ENCODE results near the gene RAB11FIP4. TPM values are rescaled to one million over a fixed set of nuclear protein-coding genes. Genes with fewer than 3 reads are reported as not detected.

RAB11FIP4 gene
- total RNA-seq, 1 donor from 2014 or later, result 1.8 TPM

- DNase-seq (ENCODE audit: low spot score), result no peak
Observed at GRCh38 chr17:31537565-31538011, 146.1 kb downstream of the RAB11FIP4 start.

GRCh38 chr17:31538080-31538762, 146.7 kb downstream of the RAB11FIP4 start:
- no peak for DNase-seq (ENCODE audit: low spot score)

GRCh38 chr17:31540602-31541307, 149.3 kb downstream of the RAB11FIP4 start:
- no peak for DNase-seq (ENCODE audit: low spot score)

GRCh38 chr17:31541559-31541958, 150.1 kb downstream of the RAB11FIP4 start:
- no peak for DNase-seq (ENCODE audit: low spot score)

- DNase-seq (ENCODE audit: low spot score), result no peak
Observed at GRCh38 chr17:31544186-31544585, 152.7 kb downstream of the RAB11FIP4 start.

- DNase-seq (ENCODE audit: low spot score), result no peak
Observed at GRCh38 chr17:31546650-31547049, 155.2 kb downstream of the RAB11FIP4 start.

- no peak for DNase-seq (ENCODE audit: low spot score)
Observed at GRCh38 chr17:31548709-31549108, 157.2 kb downstream of the RAB11FIP4 start.

GRCh38 chr17:31549121-31549524, 157.6 kb downstream of the RAB11FIP4 start:
- no peak for DNase-seq (ENCODE audit: low spot score)

GRCh38 chr17:31549525-31550388, 158.3 kb downstream of the RAB11FIP4 start:
- DNase-seq (ENCODE audit: low spot score), result peak; percentile 99

- no peak for DNase-seq (ENCODE audit: low spot score)
Observed at GRCh38 chr17:31550389-31551056, 159.0 kb downstream of the RAB11FIP4 start.

GRCh38 chr17:31552568-31552967, 161.1 kb downstream of the RAB11FIP4 start:
- no peak for DNase-seq (ENCODE audit: low spot score)

GRCh38 chr17:31553506-31553905, 162.0 kb downstream of the RAB11FIP4 start:
- DNase-seq (ENCODE audit: low spot score), result no peak

GRCh38 chr17:31554930-31555329, 163.5 kb downstream of the RAB11FIP4 start:
- no peak for DNase-seq (ENCODE audit: low spot score)

GRCh38 chr17:31556969-31557645, 165.6 kb downstream of the RAB11FIP4 start:
- no peak for DNase-seq (ENCODE audit: low spot score)

- peak; percentile 93 for DNase-seq (ENCODE audit: low spot score)
Observed at GRCh38 chr17:31558748-31559583, 167.5 kb downstream of the RAB11FIP4 start.

- DNase-seq (ENCODE audit: low spot score), result no peak
Observed at GRCh38 chr17:31559584-31560501, 168.4 kb downstream of the RAB11FIP4 start.

- DNase-seq (ENCODE audit: low spot score), result no peak
Observed at GRCh38 chr17:31560616-31561235, 169.3 kb downstream of the RAB11FIP4 start.
